ENCODE data around the gene PAK6. TPM values are rescaled to one million over a fixed set of nuclear protein-coding genes. Genes with fewer than 3 reads are reported as not detected.

Gene PAK6
- polyA plus RNA-seq, 1 of the 3 experiments (the other 2 are of a cell fraction) = 0.07 TPM

- H2AFZ ChIP-seq (ENCODE audit: low read depth) = no peak overlapping the region
- no peaks in the 10 kb centered on the region for H3K9me2 ChIP-seq
- no CpG with 5 or more reads among the region's 1 CpG for WGBS (ENCODE audit: low lambda C conversion rate)
- ChIA-PET POLR2A (no interaction called here), CTCF (interaction anchor here (0.8 to 70.6 kb wide), 13 partner anchors 6 to 214 kb away, joined by 3 to 2194 read pairs (median 4); partner anchors contain the start of genes ANKRD63, BAHD1, BMF and CCDC9B)
- peaks cover 6% of the 10 kb centered on the region for H3F3A ChIP-seq (replicated peaks; ENCODE audit: insufficient read depth)
- DNase-seq = no peak
- H3K27me3 ChIP-seq (ENCODE audit: insufficient read depth) = no peaks in the 10 kb centered on the region
- H4K20me1 ChIP-seq (ENCODE audit: insufficient read depth) = no peaks in the 10 kb centered on the region
- peaks cover 12% of the 10 kb centered on the region; the same call in 1 of the 2 replicates for H3K79me2 ChIP-seq (ENCODE audit: insufficient read depth)
- H3K9ac ChIP-seq = no peak overlapping the region
- no peaks in the 10 kb centered on the region for H3K36me3 ChIP-seq (replicated peaks in 1 of 2; ENCODE audit: control insufficient read depth in 1 of 2, insufficient read depth in 2 of 2, low read length in 1 of 2)
- no peaks in the 10 kb centered on the region for H3K9me3 ChIP-seq
- peaks cover 10 to 19% of the 10 kb centered on the region in 2 experiments; a peak in 3 of 4 replicates for H3K4me1 ChIP-seq (ENCODE audit: control insufficient read depth in 1 of 2, insufficient read depth in 2 of 2, low read depth in 1 of 2, low read length in 1 of 2)
- TF ChIP-seq, protein P1, sequence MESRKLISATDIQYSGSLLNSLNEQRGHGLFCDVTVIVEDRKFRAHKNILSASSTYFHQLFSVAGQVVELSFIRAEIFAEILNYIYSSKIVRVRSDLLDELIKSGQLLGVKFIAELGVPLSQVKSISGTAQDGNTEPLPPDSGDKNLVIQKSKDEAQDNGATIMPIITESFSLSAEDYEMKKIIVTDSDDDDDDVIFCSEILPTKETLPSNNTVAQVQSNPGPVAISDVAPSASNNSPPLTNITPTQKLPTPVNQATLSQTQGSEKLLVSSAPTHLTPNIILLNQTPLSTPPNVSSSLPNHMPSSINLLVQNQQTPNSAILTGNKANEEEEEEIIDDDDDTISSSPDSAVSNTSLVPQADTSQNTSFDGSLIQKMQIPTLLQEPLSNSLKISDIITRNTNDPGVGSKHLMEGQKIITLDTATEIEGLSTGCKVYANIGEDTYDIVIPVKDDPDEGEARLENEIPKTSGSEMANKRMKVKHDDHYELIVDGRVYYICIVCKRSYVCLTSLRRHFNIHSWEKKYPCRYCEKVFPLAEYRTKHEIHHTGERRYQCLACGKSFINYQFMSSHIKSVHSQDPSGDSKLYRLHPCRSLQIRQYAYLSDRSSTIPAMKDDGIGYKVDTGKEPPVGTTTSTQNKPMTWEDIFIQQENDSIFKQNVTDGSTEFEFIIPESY (IDR thresholded peaks at IDR 0.05; ENCODE audit: borderline replicate concordance, low read depth) = no peak
- TF ChIP-seq YY1 (IDR thresholded peaks at IDR 0.05; ENCODE audit: low read depth) (no peak), JUND (IDR thresholded peaks at IDR 0.05) (no peak), RCOR1 (IDR thresholded peaks at IDR 0.05; ENCODE audit: low read length) (no peak), GABPA (IDR thresholded peaks at IDR 0.05; ENCODE audit: low read depth) (no peak), RAD21 (IDR thresholded peaks at IDR 0.05; ENCODE audit: low read length) (no peak), EZH2phosphoT487 (IDR thresholded peaks at IDR 0.05; ENCODE audit: borderline replicate concordance, low read depth) (no peak), CTCF (IDR thresholded peaks at IDR 0.05) (no peak), FOXJ3 (CRISPR knock-in tag; IDR thresholded peaks at IDR 0.05) (no peak), NFIC (IDR thresholded peaks at IDR 0.05; ENCODE audit: borderline replicate concordance) (no peak), RFX5 (IDR thresholded peaks at IDR 0.05; ENCODE audit: low read length) (no peak), RXRA (IDR thresholded peaks at IDR 0.05; ENCODE audit: borderline replicate concordance, low read depth) (no peak), EP300 (IDR thresholded peaks at IDR 0.05; ENCODE audit: borderline replicate concordance in 1 of 2, low read depth in 1 of 2, low read length in 1 of 2) (no peak), CHD2 (IDR thresholded peaks at IDR 0.05; ENCODE audit: low read length, partially characterized antibody) (no peak), USF1 (IDR thresholded peaks at IDR 0.05; ENCODE audit: borderline replicate concordance, low read depth) (no peak)
- TF ChIP-seq, protein P2, sequence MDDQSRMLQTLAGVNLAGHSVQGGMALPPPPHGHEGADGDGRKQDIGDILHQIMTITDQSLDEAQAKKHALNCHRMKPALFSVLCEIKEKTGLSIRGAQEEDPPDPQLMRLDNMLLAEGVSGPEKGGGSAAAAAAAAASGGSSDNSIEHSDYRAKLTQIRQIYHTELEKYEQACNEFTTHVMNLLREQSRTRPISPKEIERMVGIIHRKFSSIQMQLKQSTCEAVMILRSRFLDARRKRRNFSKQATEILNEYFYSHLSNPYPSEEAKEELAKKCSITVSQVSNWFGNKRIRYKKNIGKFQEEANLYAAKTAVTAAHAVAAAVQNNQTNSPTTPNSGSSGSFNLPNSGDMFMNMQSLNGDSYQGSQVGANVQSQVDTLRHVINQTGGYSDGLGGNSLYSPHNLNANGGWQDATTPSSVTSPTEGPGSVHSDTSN (IDR thresholded peaks at IDR 0.05) = no peak
- H3K27ac ChIP-seq (ENCODE audit: low read depth in 2 of 2, low read length in 1 of 2) = no peak overlapping the region
- H3K4me2 ChIP-seq = no peak overlapping the region
- no peak overlapping the region for H3K4me3 ChIP-seq (ENCODE audit: low read depth in 2 of 2, low read length in 1 of 2)
Observed at GRCh38 chr15:40320409-40320808, 81.5 kb downstream of the PAK6 start.
